AG09319 (cell line): ENCODE measurements around the gene FABP3.
"Not testable (repeated sequence)": the region's sequence is repeated elsewhere in the genome, so short reads cannot be mapped to it uniquely, and the experiment has no call there.

Experiments
- DNase-seq: peaks from one replicate; pipeline ENCODE4 v3.0.0-alpha.2; 2010; ENCODE audit warnings: low read depth; ENCODE audit errors: extremely low read depth
- CTCF ChIP-seq: IDR thresholded peaks from 2 replicates; pipeline ENCODE4 v1.5.1; 2011; ENCODE audit warnings: low read depth, mild to moderate bottlenecking, inconsistent platforms, low read length, moderate library complexity

The FABP3 gene

DNA sequence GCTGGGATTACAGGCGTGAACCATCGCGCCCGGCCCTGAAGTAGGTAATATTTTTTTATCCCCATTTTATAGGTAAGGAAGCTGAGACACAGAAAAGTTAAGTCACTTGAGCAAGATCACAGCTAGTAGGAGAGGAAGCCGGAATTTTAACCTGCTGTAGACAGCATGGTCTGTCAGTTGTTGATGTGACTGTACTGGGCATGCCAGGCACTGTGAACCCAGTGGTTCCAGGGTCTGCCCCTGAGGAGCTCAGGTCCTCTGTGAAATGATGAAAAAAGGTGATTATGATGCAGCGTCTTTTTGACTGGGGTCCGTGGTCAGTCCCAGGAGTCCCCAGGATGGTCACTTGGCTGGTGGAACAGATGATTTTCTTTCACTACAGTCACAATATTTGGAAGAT lies 16.7 kb upstream of the FABP3 start:
- no peak for DNase-seq
- no peak for TF ChIP-seq CTCF

- no peak for TF ChIP-seq CTCF
These were observed 14.7 kb upstream of the FABP3 start for GRCh38 chr1:31387612-31388011.

GRCh38 chr1:31386576-31387243 lies 13.8 kb upstream of the FABP3 start:
- not testable (repeated sequence) for DNase-seq

More at GRCh38 chr1:31387612-31388011, 14.7 kb upstream of the FABP3 start:
- no peak for DNase-seq

- no peak for DNase-seq
- TF ChIP-seq CTCF: no peak
These were observed 11.1 kb upstream of the FABP3 start for GRCh38 chr1:31383967-31384366.

DNA sequence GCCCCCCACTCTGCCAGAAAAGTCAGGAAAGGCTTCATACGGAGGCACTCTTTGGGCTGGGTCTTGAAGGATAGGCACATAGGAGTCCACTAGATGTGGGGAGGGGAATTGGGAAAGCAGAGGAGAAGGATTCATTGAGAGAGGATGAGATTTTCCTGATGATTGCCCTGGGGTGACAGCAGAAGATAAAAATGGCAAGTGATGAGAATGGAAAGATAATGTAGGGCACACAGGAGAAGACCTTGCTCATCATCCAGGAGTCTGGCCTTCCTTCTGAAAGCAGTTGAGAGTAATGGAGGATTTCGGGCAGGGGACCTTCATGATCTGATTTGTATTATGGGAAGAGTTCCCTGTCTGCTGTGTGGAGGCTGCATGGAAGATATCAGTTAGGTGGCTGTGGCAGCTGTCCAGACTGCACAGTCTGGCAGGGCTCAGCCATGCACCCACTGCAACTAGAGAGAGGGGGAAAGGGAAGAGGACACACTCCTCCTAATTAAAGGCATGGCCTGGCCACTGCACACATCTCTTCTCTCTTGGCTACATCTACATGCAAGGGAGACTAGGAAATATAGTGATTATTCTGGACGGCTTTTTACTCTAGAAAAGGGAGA lies 9.6 kb upstream of the FABP3 start:
- TF ChIP-seq CTCF: no peak

GRCh38 chr1:31381394-31382294 lies 8.8 kb upstream of the FABP3 start:
- no peak for DNase-seq
- TF ChIP-seq CTCF: no peak

More for the DNA sequence above, 9.6 kb upstream of the FABP3 start:
- no peak for DNase-seq

GRCh38 chr1:31380181-31380580 lies 7.3 kb upstream of the FABP3 start:
- TF ChIP-seq CTCF: no peak
- no peak for DNase-seq
